Upper lobe of right lung (tissue), 1 donor: ENCODE measurements around the gene TERT. TPM values are rescaled to one million over a fixed set of nuclear protein-coding genes. Genes with fewer than 3 reads are reported as not detected.

Experiments
- ATAC-seq: fragments of 200-7000 bp; cut with Tn5 transposase; one replicate; pipeline ENCODE4 v1.9.1; 2020; ENCODE audit warnings: mild to moderate bottlenecking, moderate library complexity
- DNase-seq: peaks from one replicate; pipeline ENCODE4 v3.0.0-alpha.2; 2020
- H3K27ac ChIP-seq: fragments of 200-600 bp; one replicate; pipeline ENCODE4 v1.8.0; 2022
- H3K27me3 ChIP-seq: fragments of 200-600 bp; one replicate; pipeline ENCODE4 v1.8.0; 2022; ENCODE audit warnings: mild to moderate bottlenecking
- H3K36me3 ChIP-seq: fragments of 200-600 bp; one replicate; pipeline ENCODE4 v1.8.0; 2022
- H3K4me1 ChIP-seq: fragments of 200-600 bp; one replicate; pipeline ENCODE4 v1.8.0; 2022
- H3K4me3 ChIP-seq: fragments of 200-600 bp; one replicate; pipeline ENCODE4 v1.8.0; 2022; ENCODE audit warnings: mild to moderate bottlenecking
- H3K9me3 ChIP-seq: fragments of 200-600 bp; one replicate; pipeline ENCODE4 v1.8.0; 2022
- intact Hi-C: fragments of 100-400 bp; cut with DNase I; formaldehyde crosslinking; loops from one replicate; pipeline ENCODE4 v1.11.0; 2022
- total RNA-seq: library from RNA; stranded (reverse); fragmentation: NEBNext Ultra II Directional; extraction: Animal tissue kit (Norgen Biotek cat#: 25700); gene quantifications from one replicate; pipeline ENCODE4 v1.2.1, GENCODE V29; 2021
- TF ChIP-seq, protein P1 (sequence below): fragments of 200-600 bp; IDR thresholded peaks from one replicate; pipeline ENCODE4 v1.8.0; 2022; ENCODE audit warnings: antibody characterized with exemption
- donor health status: DM: no; HTN: yes; CAD: no; lungs with severe emphysema.

The TERT gene
- total RNA-seq, 1 donor from 2014 or later: not detected

DNA sequence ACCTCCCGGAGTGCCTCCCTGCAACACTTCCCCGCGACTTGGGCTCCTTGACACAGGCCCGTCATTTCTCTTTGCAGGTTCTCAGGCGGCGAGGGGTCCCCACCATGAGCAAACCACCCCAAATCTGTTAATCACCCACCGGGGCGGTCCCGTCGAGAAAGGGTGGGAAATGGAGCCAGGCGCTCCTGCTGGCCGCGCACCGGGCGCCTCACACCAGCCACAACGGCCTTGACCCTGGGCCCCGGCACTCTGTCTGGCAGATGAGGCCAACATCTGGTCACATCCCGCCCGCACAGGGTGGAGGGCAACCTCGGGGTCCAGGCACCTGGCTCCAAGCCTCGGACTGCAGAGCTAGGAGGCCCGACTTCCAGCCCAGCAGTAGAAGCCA, 776 bp upstream of the TERT start:
- Histone ChIP-seq H3K27ac (no peak overlapping the region), H3K9me3 (no peaks in the 10 kb centered on the region), H3K36me3 (no peaks in the 10 kb centered on the region), H3K4me1 (no peaks in the 10 kb centered on the region), H3K27me3 (peaks cover 23% of the 10 kb centered on the region), H3K4me3 (no peak overlapping the region)
- TF ChIP-seq, protein P1, sequence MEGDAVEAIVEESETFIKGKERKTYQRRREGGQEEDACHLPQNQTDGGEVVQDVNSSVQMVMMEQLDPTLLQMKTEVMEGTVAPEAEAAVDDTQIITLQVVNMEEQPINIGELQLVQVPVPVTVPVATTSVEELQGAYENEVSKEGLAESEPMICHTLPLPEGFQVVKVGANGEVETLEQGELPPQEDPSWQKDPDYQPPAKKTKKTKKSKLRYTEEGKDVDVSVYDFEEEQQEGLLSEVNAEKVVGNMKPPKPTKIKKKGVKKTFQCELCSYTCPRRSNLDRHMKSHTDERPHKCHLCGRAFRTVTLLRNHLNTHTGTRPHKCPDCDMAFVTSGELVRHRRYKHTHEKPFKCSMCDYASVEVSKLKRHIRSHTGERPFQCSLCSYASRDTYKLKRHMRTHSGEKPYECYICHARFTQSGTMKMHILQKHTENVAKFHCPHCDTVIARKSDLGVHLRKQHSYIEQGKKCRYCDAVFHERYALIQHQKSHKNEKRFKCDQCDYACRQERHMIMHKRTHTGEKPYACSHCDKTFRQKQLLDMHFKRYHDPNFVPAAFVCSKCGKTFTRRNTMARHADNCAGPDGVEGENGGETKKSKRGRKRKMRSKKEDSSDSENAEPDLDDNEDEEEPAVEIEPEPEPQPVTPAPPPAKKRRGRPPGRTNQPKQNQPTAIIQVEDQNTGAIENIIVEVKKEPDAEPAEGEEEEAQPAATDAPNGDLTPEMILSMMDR: no peak
- intact Hi-C loops: no loop called here
- DNase-seq (peak; percentile 51), ATAC-seq (no peak)

DNA sequence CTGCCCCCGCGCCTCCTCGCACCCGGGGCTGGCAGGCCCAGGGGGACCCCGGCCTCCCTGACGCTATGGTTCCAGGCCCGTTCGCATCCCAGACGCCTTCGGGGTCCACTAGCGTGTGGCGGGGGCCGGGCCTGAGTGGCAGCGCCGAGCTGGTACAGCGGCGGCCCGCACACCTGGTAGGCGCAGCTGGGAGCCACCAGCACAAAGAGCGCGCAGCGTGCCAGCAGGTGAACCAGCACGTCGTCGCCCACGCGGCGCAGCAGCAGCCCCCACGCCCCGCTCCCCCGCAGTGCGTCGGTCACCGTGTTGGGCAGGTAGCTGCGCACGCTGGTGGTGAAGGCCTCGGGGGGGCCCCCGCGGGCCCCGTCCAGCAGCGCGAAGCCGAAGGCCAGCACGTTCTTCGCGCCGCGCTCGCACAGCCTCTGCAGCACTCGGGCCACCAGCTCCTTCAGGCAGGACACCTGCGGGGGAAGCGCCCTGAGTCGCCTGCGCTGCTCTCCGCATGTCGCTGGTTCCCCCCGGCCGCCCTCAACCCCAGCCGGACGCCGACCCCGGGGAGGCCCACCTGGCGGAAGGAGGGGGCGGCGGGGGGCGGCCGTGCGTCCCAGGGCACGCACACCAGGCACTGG, 548 bp downstream of the TERT start:
- no peak overlapping the region for H3K4me3 ChIP-seq
- H3K27ac ChIP-seq: no peak overlapping the region
- H3K36me3 ChIP-seq: no peaks in the 10 kb centered on the region
- no peaks in the 10 kb centered on the region for H3K9me3 ChIP-seq
- TF ChIP-seq, protein P1: no peak
- no peak for DNase-seq
- no peaks in the 10 kb centered on the region for H3K4me1 ChIP-seq
- ATAC-seq: no peak
- H3K27me3 ChIP-seq: peaks cover 23% of the 10 kb centered on the region
- intact Hi-C loops: no loop called here

DNA sequence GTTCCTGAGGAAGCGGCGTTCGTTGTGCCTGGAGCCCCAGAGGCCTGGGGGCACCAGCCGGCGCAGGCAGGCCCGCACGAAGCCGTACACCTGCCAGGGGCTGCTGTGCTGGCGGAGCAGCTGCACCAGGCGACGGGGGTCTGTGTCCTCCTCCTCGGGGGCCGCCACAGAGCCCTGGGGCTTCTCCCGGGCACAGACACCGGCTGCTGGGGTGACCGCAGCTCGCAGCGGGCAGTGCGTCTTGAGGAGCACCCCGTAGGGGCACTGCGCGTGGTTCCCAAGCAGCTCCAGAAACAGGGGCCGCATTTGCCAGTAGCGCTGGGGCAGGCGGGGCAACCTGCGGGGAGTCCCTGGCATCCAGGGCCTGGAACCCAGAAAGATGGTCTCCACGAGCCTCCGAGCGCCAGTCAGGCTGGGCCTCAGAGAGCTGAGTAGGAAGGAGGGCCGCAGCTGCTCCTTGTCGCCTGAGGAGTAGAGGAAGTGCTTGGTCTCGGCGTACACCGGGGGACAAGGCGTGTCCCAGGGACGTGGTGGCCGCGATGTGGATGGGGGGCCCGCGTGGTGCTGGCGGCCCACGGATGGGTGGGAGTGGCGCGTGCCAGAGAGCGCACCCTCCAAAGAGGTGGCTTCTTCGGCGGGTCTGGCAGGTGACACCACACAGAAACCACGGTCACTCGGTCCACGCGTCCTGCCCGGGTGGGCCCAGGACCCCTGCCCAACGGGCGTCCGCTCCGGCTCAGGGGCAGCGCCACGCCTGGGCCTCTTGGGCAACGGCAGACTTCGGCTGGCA, 1.3 kb downstream of the TERT start:
- ATAC-seq: peak; percentile 8
- Histone ChIP-seq H3K27me3 (peaks cover 23% of the 10 kb centered on the region), H3K9me3 (no peaks in the 10 kb centered on the region), H3K27ac (no peak overlapping the region), H3K4me3 (no peak overlapping the region), H3K36me3 (no peaks in the 10 kb centered on the region), H3K4me1 (no peaks in the 10 kb centered on the region)
- intact Hi-C loops: no loop called here
- DNase-seq: peak; percentile 61
- TF ChIP-seq, protein P1: no peak

DNA sequence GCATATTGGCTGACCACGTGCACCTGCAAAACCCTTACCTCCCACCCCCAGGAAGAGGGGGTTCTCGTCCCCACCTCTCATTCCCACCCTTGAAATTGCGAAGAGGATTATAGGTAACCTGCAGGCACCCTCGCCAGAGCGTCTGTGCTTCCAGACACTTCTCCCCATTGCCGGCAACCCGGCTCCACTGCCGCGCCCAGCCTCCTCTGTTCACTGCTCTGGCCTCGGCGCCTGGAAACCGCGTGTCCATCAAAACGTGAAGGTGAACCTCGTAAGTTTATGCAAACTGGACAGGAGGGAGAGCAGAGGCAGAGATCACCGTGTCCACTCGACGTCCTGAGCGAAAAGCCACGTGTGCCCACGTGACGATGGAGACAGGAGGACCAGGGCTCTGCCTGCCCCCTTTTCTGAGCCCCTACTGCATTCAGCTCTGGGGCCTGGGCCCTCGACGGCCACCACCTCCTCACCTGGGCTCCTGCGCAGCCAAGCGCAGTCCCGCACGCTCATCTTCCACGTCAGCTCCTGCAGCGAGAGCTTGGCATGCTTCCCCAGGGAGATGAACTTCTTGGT, 1.9 kb downstream of the TERT start:
- Histone ChIP-seq H3K9me3 (no peaks in the 10 kb centered on the region), H3K4me1 (no peaks in the 10 kb centered on the region), H3K27ac (no peak overlapping the region), H3K27me3 (peaks cover 23% of the 10 kb centered on the region), H3K36me3 (no peaks in the 10 kb centered on the region), H3K4me3 (no peak overlapping the region)
- DNase-seq (peak; percentile 54), ATAC-seq (no peak)
- TF ChIP-seq, protein P1: no peak
- intact Hi-C loops: no loop called here

DNA sequence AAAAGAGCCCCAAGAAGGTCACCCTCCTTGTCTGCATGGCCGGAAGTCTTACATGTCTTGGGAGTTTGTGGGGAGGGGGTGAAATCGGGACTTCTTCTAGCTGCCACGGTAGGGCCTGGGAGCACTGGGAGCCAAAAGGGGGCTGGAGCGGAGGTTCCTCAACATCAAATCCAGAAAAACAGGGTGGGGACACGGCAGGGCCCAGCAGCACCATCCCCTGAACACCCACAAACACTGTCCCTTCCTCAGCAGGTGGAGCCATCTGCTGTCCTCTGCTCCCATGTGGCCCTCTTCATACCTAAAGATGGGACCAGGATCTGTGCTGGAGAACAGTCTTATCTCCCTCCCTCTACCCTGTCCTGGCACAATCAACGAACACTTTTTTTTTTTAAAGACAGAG, 2.7 kb downstream of the TERT start:
- no peak overlapping the region for H3K4me3 ChIP-seq
- no peaks in the 10 kb centered on the region for H3K36me3 ChIP-seq
- DNase-seq (peak; percentile 3), ATAC-seq (no peak)
- intact Hi-C loops: no loop called here
- H3K4me1 ChIP-seq: no peaks in the 10 kb centered on the region
- peaks cover 23% of the 10 kb centered on the region for H3K27me3 ChIP-seq
- no peak overlapping the region for H3K27ac ChIP-seq
- TF ChIP-seq, protein P1: no peak
- no peaks in the 10 kb centered on the region for H3K9me3 ChIP-seq
